ENCODE results near the gene CCDC171. TPM values are rescaled to one million over a fixed set of nuclear protein-coding genes. Genes with fewer than 3 reads are reported as not detected.

CCDC171 gene
- total RNA-seq, 2 experiments from 2014 or later: 1.1 to 1.7 TPM

Other genes with a start within 250 kb of the CCDC171 start
- 10 to 100 TPM; 23.3 to 23.8 TPM for gene TTC39B, start 245.8 kb upstream of the CCDC171 start, total RNA-seq
- gene SNAPC3, start 130.2 kb upstream of the CCDC171 start, total RNA-seq: 1 to 10 TPM; 3.4 to 5.0 TPM
- 10 to 100 TPM; 93.5 to 96.0 TPM for gene PSIP1, start 42.1 kb upstream of the CCDC171 start, total RNA-seq